ENCODE measurements around the gene SLC24A5. TPM values are rescaled to one million over a fixed set of nuclear protein-coding genes. Genes with fewer than 3 reads are reported as not detected.

Gene SLC24A5
- polyA plus RNA-seq (2011; rRNA removed), result 0.05 TPM in 1 of 2 replicates, not detected in the other
- not detected in 2 replicates for polyA plus RNA-seq (2012; cell fraction: cytosol; rRNA removed)
- polyA plus RNA-seq (2012; cell fraction: nucleus; rRNA removed), result not detected in 2 replicates
- not detected in 3 replicates for polyA plus RNA-seq (2017; fragmentation: RNase III; extraction: RNeasy Plus Mini Kit Qiagen cat#74134 plus additional on column Dnase treatment)
- not detected in 2 replicates for polyA minus RNA-seq (2011; rRNA and poly(A)+ RNA removed)

GRCh38 chr15:48120745-48121144 is at the start of gene SLC24A5:
Gene SLC24A5 (plus strand): TSS chr15:48120990. CDS start chr15:48121045, 55 bp downstream.
- Histone ChIP-seq H3K4me1 (no peaks in the 10 kb centered on the region), H3K4me2 (no peak within 1 kb of the TSS), H3K27ac (no peak within 1 kb of the TSS), H3K9me3 (no peaks in the 10 kb centered on the region), H3K4me3 (no peak within 1 kb of the TSS)
- no peak for TF ChIP-seq KDM1A (IDR thresholded peaks at IDR 0.05; ENCODE audit: low read depth)
- TF ChIP-seq RCOR1 (IDR thresholded peaks at IDR 0.05; ENCODE audit: low read depth, low read length), result no peak
- no peak for TF ChIP-seq JUNB (IDR thresholded peaks at IDR 0.05)
- TF ChIP-seq JUN (IDR thresholded peaks at IDR 0.05), result no peak
- TF ChIP-seq CHD2 (IDR thresholded peaks at IDR 0.05; ENCODE audit: low read length, partially characterized antibody), result no peak
- no peak for TF ChIP-seq USF2 (IDR thresholded peaks at IDR 0.05)
- TF ChIP-seq HOXB13 (CRISPR knock-in tag; IDR thresholded peaks at IDR 0.05; ENCODE audit: low read depth), result no peak
- no peak for TF ChIP-seq POLR2AphosphoS2 (conservative IDR thresholded peaks at IDR 0.05; ENCODE audit: low read length)
- TF ChIP-seq E2F6 (IDR thresholded peaks at IDR 0.05; ENCODE audit: borderline replicate concordance, low read depth), result no peak
- no peak for TF ChIP-seq GATA3 (IDR thresholded peaks at IDR 0.05; ENCODE audit: borderline replicate concordance)
- TF ChIP-seq POLR2A (IDR thresholded peaks at IDR 0.05; ENCODE audit: low read length), result no peak
- no peak for TF ChIP-seq NFE2L2 (conservative IDR thresholded peaks at IDR 0.05; ENCODE audit: low read length)
- ChIA-PET POLR2A (no interaction called here), CTCF (interaction anchor here (0.8 kb wide), 1 partner anchor 165 kb away, joined by 3 read pairs; no protein-coding TSS in a partner anchor)
- 77% methylated on average over 6 of the region's 6 CpGs for WGBS (ENCODE audit: missing lambda C conversion rate)
- DNase-seq (ENCODE audit: low read depth in 1 of 2, low spot score in 1 of 2) (no peak), FAIRE-seq (no peak), ATAC-seq (no peak; a peak in 1 of 6 replicates)

GRCh38 chr15:48072941-48073340 is 47.8 kb upstream of the SLC24A5 start:
- ChIA-PET CTCF (no interaction called here), POLR2A (no interaction called here)
- ATAC-seq (no peak), FAIRE-seq (no peak), DNase-seq (ENCODE audit: low read depth in 1 of 2, low spot score in 1 of 2) (no peak)
- no peak overlapping the region for H3K4me3 ChIP-seq
- 0% methylated on average over 6 of the region's 6 CpGs for WGBS (ENCODE audit: missing lambda C conversion rate)
- H3K4me1 ChIP-seq, result no peaks in the 10 kb centered on the region
- no peak overlapping the region for H3K4me2 ChIP-seq
- H3K9me3 ChIP-seq, result no peaks in the 10 kb centered on the region
- no peak overlapping the region for H3K27ac ChIP-seq
- TF ChIP-seq KDM1A (IDR thresholded peaks at IDR 0.05; ENCODE audit: low read depth) (no peak), HES2 (IDR thresholded peaks at IDR 0.05) (no peak), NPAS2 (CRISPR knock-in tag; IDR thresholded peaks at IDR 0.05; ENCODE audit: borderline replicate concordance) (no peak), NFE2L2 (conservative IDR thresholded peaks at IDR 0.05; ENCODE audit: low read length) (no peak), HOXB5 (CRISPR knock-in tag; IDR thresholded peaks at IDR 0.05) (no peak), EHMT2 (IDR thresholded peaks at IDR 0.05; ENCODE audit: low read depth) (no peak), ZC3H11A (IDR thresholded peaks at IDR 0.05) (no peak), RCOR1 (IDR thresholded peaks at IDR 0.05; ENCODE audit: low read depth, low read length) (no peak), HEYL (CRISPR knock-in tag; IDR thresholded peaks at IDR 0.05) (no peak), EHF (CRISPR knock-in tag; IDR thresholded peaks at IDR 0.05) (no peak), CHD4 (IDR thresholded peaks at IDR 0.05; ENCODE audit: borderline replicate concordance) (no peak), JUNB (IDR thresholded peaks at IDR 0.05) (no peak), MYC (IDR thresholded peaks at IDR 0.05; ENCODE audit: borderline replicate concordance, low read length) (no peak), CHD2 (IDR thresholded peaks at IDR 0.05; ENCODE audit: low read length, partially characterized antibody) (no peak), SMC3 (IDR thresholded peaks at IDR 0.05) (no peak), E2F6 (IDR thresholded peaks at IDR 0.05; ENCODE audit: borderline replicate concordance, low read depth) (no peak), ATOH8 (CRISPR knock-in tag; IDR thresholded peaks at IDR 0.05; ENCODE audit: low read depth) (no peak), MAX (IDR thresholded peaks at IDR 0.05) (no peak), HOXB13 (CRISPR knock-in tag; IDR thresholded peaks at IDR 0.05; ENCODE audit: low read depth) (no peak), HOXA7 (CRISPR knock-in tag; IDR thresholded peaks at IDR 0.05) (no peak)
